ENCODE measurements around the gene PPP4R1.
A peak's percentile ranks its signal among the peaks of the same experiment; 100 is the strongest.

The PPP4R1 gene

DNA sequence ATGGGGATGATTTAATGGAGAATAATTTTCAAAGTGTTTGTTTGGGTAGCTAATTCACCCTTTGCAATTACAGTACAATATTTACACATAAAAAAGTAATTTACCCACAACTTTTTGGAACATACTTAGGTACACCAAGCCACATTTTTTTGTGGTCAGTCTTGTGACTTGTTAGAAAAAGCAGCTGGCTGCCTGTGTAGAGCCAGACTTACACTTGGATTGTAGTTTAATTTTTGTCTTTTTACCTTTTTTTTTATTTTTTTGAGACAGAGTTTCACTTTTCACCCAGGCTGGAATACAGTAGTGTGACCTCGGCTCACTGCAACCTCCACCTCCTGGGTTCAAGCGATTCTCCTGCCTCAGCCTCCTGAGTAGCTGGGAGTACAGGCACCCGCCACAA lies 93.7 kb downstream of the PPP4R1 start:
- H3K9me3 Mint-ChIP-seq = no peaks in the 10 kb centered on the region
- H3K27me3 Mint-ChIP-seq = no peaks in the 10 kb centered on the region
- H3K4me1 Mint-ChIP-seq (ENCODE audit: low read depth in 2 of 2) = peaks cover 0 to 4% of the 10 kb centered on the region in 2 donors
- H3K36me3 Mint-ChIP-seq (ENCODE audit: insufficient read depth) = peaks cover 26% of the 10 kb centered on the region
- DNase-seq = no peak
- no peak overlapping the region for H3K4me3 Mint-ChIP-seq
- H3K27ac Mint-ChIP-seq = peak overlapping the region in 1 of 2 donors; percentile 31
- no peak for ATAC-seq (replicated peaks)

DNA sequence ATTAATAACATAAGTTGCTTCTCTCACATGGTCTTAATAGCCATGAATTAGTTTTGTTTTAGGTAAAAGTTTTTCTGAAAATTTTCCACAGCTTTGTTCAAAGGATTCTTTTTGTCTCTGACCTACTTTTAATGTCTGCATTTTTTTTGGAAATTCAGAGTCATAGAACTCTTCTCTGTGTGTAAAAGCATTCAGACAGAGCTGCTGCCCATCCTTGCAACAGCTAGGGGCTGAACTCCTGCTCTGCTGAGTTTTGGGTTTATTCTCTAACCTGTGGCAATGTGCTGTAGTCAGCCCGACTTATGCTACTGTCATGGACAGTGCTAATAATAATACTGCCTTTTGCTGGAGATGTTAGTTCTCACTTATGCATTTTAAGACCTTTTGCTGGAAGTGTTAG lies 95.0 kb downstream of the PPP4R1 start:
- H3K27me3 Mint-ChIP-seq = no peaks in the 10 kb centered on the region
- peaks cover 0 to 4% of the 10 kb centered on the region in 2 donors for H3K4me1 Mint-ChIP-seq (ENCODE audit: low read depth in 2 of 2)
- no peak overlapping the region for H3K4me3 Mint-ChIP-seq
- H3K27ac Mint-ChIP-seq = no peak overlapping the region
- peaks cover 16% of the 10 kb centered on the region for H3K36me3 Mint-ChIP-seq (ENCODE audit: insufficient read depth)
- ATAC-seq (replicated peaks) (no peak), DNase-seq (no peak)
- no peaks in the 10 kb centered on the region for H3K9me3 Mint-ChIP-seq

DNA sequence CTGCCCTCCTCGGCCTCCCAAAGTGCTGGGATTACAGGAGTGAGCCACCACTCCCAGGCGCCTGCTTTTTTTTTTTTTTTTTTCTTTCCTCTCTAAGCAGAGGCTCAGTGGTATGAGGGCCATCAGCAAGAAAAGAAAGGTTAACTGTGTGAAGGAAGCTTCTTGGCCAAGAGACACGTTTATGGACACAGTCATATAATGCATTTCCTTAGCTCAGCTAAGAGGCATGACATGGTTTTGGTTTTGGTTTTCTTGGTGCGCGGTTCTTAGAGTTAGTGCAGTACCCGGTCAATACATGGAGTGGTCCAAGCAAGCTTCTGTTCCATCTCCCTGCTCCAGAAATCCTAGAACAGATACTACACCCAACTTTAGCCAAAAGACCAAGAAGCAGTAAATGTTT lies 96.5 kb downstream of the PPP4R1 start:
- Mint-ChIP-seq H3K9me3 (no peaks in the 10 kb centered on the region), H3K4me1 (ENCODE audit: low read depth in 2 of 2) (peaks cover 0 to 4% of the 10 kb centered on the region in 2 donors)

DNA sequence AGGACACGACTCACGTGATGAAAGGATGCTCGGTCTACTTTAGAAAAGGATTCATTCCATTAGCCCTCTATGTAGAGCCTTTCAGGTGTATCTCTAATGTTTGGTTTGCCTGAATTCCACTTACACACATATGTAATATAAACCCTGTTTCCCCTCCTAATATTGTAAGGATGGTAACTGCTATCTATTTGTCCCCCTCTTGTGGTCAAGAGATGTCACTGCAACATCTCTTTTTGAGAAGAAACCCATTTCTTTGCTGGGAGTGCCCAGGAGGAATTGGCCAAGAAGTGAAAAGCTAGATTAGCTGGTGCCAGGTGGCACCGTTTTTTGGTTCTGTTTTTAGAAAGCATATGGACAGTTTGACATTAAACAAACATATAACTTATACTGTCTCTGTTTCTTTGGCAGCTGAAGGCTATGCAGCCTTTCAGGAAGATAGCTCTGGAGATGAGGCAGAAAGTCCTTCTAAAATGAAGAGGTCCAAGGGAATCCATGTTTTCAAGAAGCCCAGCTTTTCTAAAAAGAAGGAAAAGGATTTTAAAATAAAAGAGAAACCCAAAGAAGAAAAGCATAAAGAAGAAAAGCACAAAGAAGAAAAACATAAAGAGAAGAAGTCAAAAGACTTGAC lies 97.8 kb downstream of the PPP4R1 start:
- Mint-ChIP-seq H3K4me1 (ENCODE audit: low read depth in 2 of 2) (peaks cover under 1 to 4% of the 10 kb centered on the region in 2 donors), H3K27me3 (no peaks in the 10 kb centered on the region), H3K36me3 (ENCODE audit: insufficient read depth) (peaks cover 13% of the 10 kb centered on the region), H3K4me3 (no peak overlapping the region), H3K9me3 (no peaks in the 10 kb centered on the region), H3K27ac (no peak overlapping the region)
- DNase-seq (peak; percentile 8 to 20 (median 15)), ATAC-seq (replicated peaks) (peak; percentile 67)

More for the DNA sequence above, 96.5 kb downstream of the PPP4R1 start:
- H3K27me3 Mint-ChIP-seq = no peaks in the 10 kb centered on the region
- H3K36me3 Mint-ChIP-seq (ENCODE audit: insufficient read depth) = peaks cover 13% of the 10 kb centered on the region
- H3K27ac Mint-ChIP-seq = no peak overlapping the region
- H3K4me3 Mint-ChIP-seq = no peak overlapping the region
- ATAC-seq (replicated peaks) (no peak), DNase-seq (no peak)

DNA sequence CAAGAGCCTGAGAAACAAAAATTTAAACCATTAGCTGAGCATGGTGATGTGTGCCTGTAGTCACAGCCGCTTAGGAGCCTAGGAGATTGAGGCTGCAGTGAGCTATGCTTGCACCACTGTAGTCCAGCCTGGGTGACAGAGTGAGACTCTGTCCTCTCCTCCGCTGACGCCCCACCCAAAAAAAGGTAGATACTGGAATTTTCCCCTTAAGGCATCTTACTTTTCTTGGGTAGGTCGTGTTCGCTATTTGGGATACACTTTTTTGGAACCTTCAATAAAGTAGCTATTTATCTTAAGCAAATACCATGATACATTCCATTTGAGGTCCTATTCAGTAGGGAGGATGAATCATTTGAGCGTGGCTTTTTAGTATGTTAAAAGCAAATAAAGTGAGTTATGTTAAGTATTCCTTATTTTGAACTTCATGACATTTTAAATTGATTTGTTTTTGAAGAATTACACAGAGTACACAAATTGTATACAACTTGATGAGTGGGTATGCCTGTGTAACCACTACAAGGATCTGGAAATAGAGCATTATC lies 100.3 kb downstream of the PPP4R1 start:
- peaks cover 3 to 7% of the 10 kb centered on the region in 2 donors for H3K4me1 Mint-ChIP-seq (ENCODE audit: low read depth in 2 of 2)
- peaks cover 13% of the 10 kb centered on the region for H3K36me3 Mint-ChIP-seq (ENCODE audit: insufficient read depth)
- H3K4me3 Mint-ChIP-seq = no peak overlapping the region
- H3K27ac Mint-ChIP-seq = no peak overlapping the region
- ATAC-seq (replicated peaks) (no peak), DNase-seq (no peak)
- no peaks in the 10 kb centered on the region for H3K27me3 Mint-ChIP-seq
- H3K9me3 Mint-ChIP-seq = no peaks in the 10 kb centered on the region

DNA sequence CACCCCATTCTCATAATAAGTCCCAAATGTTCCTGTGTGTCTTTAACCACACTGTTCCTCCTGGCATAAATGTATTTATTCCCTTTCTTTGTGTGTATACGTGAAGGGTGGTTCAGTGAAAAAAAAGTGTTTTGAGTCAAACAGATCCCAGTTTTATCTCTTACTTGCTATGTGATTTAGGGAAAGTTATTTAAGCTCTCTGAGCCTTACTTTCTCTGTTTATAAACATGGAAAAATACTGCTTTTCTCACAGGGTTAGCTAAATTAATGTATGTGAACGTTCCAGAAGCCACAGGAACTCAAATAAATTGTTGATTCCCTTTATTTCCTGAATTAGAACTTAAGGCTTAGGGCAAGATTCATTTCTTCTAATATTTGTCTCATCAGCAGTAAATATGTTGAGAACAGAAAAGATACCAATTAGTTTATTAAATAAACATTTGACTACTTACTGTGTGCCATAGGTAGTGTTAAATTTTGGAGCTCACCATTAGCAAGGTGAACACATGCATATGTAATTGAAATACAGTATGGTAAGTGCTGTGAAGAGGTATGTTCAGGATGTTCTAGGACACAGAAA lies 105.8 kb downstream of the PPP4R1 start:
- no peaks in the 10 kb centered on the region for H3K9me3 Mint-ChIP-seq
- H3K27me3 Mint-ChIP-seq = no peaks in the 10 kb centered on the region
- DNase-seq = no peak

DNA sequence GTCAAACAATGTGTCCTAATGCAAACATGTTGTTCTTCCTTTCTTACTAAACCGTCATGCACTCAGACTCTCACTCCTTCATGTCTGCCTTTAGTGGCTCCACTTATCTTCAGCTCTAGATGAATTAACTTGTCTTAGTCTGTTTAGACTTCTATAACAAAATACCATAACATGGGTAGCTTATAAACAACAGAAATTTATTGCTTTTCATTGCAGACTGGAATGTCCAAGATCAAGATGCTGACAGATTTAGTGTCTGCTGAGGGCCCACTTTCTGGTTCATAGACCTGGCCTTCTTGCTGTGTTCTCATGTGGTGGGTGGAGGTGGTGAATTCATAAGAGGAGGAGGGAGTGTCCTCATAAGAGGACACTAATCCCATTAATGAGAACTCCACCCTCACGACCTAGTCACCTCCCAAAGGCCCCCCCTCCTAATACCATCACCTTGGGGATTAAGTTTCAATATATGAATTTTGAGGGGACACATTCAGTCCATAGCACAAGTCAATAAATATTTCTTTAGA lies 106.7 kb downstream of the PPP4R1 start:
- Mint-ChIP-seq H3K4me1 (ENCODE audit: low read depth in 2 of 2) (peaks cover 19 to 42% of the 10 kb centered on the region in 2 donors), H3K27me3 (no peaks in the 10 kb centered on the region), H3K36me3 (ENCODE audit: insufficient read depth) (no peaks in the 10 kb centered on the region), H3K27ac (peak overlapping the region; percentile 21 to 93), H3K4me3 (no peak overlapping the region), H3K9me3 (no peaks in the 10 kb centered on the region)
- DNase-seq (no peak), ATAC-seq (replicated peaks) (no peak)

More for the DNA sequence above, 105.8 kb downstream of the PPP4R1 start:
- peaks cover 3% of the 10 kb centered on the region for H3K36me3 Mint-ChIP-seq (ENCODE audit: insufficient read depth)
- peaks cover 17 to 36% of the 10 kb centered on the region in 2 donors for H3K4me1 Mint-ChIP-seq (ENCODE audit: low read depth in 2 of 2)
- ATAC-seq (replicated peaks) = no peak
- H3K4me3 Mint-ChIP-seq = no peak overlapping the region
- H3K27ac Mint-ChIP-seq = peak overlapping the region; percentile 30 to 93

DNA sequence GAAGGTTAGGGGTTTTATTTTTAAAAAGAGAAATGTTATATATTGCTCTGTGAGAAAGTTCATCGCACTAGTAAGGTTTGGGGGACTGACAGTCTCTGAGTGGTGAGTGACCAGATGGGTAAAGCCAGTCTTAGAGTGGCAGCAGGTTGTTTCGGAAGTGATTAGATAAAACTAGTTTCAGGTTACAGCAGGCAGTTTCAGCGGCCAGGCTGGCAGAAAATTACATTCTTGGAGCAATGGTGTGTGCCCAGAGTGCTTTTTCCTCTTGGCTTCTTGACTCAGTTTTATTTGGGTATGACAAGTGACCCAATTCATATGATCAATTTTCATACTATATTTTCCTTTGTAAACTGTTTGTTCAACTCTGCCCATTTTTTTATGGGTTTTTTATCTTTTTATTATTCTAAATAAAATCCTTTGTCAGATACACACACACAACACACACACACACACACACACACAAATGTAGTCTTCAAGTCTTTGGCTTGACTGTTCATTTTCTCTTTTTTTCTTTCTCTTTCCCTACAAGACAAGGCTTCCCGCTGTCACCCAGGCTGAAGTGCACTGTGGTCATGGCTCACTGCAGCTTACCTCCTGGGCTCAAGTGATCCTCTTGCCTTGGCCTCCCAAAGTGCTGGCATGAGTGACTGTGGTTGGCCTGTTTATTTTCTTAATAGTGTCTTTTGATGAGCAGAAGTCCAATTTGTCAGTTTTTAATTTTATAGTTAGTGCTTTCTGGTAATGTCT lies 108.1 kb downstream of the PPP4R1 start:
- Mint-ChIP-seq H3K27ac (no peak overlapping the region), H3K9me3 (no peaks in the 10 kb centered on the region), H3K27me3 (no peaks in the 10 kb centered on the region), H3K36me3 (ENCODE audit: insufficient read depth) (no peaks in the 10 kb centered on the region), H3K4me1 (ENCODE audit: low read depth in 2 of 2) (peaks cover 17 to 43% of the 10 kb centered on the region in 2 donors), H3K4me3 (no peak overlapping the region)
- DNase-seq (no peak), ATAC-seq (replicated peaks) (no peak)
